ENCODE data around the gene ABI2.

DNA sequence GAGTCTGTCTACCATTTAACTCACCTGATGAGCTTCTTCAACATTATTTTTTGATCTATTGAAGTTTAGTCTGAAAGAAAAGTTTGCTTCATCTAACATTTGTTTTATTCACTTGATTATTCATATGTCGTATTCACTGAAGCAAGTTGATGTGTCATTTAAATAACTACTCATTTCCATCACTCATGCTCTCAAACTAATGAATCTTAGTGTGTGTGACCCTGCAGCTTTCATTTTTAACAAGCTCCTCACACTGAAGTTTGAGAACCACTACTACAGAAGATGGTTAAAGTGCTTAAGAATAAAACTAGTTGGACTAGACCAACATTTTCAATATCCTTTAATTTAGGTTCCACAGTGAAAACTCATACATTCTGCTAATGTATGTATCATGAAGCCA lies 1.8 kb upstream of the ABI2 start:
- TF ChIP-seq, protein P1, sequence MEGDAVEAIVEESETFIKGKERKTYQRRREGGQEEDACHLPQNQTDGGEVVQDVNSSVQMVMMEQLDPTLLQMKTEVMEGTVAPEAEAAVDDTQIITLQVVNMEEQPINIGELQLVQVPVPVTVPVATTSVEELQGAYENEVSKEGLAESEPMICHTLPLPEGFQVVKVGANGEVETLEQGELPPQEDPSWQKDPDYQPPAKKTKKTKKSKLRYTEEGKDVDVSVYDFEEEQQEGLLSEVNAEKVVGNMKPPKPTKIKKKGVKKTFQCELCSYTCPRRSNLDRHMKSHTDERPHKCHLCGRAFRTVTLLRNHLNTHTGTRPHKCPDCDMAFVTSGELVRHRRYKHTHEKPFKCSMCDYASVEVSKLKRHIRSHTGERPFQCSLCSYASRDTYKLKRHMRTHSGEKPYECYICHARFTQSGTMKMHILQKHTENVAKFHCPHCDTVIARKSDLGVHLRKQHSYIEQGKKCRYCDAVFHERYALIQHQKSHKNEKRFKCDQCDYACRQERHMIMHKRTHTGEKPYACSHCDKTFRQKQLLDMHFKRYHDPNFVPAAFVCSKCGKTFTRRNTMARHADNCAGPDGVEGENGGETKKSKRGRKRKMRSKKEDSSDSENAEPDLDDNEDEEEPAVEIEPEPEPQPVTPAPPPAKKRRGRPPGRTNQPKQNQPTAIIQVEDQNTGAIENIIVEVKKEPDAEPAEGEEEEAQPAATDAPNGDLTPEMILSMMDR (IDR thresholded peaks at IDR 0.05; ENCODE audit: poor library complexity), result no peak
- TF ChIP-seq EZH2phosphoT487 (IDR thresholded peaks at IDR 0.05; ENCODE audit: low read depth, severe bottlenecking, unreplicated experiment), result no peak
- no peak for TF ChIP-seq EZH2 (IDR thresholded peaks at IDR 0.05; ENCODE audit: borderline replicate concordance)

Data from hepatocyte (in vitro differentiated cells).